ENCODE data around the gene VPS45.

DNA sequence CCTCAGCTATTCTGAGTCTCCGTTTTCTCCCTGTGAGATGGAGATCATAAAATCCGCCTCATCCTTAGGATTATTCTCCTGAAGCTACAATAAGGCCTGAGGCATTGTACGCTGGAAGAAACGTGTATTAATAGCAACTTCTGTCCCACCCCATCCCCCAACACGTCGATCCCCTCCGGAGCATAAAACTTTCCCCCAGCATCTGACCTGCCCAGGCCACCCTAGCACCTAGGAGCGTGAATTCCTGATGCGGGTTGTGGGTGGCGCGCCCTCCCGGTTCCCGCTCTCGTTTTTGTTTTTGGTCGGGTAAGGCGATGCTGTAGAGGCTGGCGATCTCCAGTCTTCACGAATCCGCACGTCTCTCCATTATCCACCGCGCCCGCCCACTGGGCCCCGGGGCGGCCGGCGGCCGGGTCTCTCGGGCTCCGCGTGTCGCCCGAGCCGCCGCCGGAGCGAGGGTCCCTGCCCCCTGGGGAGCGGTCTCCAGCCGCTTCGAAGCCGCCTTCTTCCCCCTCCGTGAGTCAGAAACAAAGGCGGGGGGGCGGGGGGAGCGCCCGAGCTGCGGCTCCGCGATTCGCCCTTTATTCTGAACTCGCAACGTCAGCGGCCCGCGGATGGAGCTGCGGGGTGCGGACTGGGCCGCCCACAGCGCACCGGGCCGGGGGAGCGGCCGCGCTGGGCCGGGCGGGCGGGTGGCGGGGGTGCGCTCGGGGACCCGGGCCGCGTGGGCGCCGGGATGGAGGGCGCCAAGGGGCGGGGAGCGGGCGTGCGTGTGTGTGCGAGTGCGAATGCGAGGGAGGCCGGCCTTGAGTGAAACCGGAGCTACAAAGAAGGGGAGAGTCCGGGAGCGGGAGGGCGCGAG is 81.9 kb downstream of the VPS45 start, which contains the start of gene PLEKHO1:
- TF ChIP-seq, protein P1, sequence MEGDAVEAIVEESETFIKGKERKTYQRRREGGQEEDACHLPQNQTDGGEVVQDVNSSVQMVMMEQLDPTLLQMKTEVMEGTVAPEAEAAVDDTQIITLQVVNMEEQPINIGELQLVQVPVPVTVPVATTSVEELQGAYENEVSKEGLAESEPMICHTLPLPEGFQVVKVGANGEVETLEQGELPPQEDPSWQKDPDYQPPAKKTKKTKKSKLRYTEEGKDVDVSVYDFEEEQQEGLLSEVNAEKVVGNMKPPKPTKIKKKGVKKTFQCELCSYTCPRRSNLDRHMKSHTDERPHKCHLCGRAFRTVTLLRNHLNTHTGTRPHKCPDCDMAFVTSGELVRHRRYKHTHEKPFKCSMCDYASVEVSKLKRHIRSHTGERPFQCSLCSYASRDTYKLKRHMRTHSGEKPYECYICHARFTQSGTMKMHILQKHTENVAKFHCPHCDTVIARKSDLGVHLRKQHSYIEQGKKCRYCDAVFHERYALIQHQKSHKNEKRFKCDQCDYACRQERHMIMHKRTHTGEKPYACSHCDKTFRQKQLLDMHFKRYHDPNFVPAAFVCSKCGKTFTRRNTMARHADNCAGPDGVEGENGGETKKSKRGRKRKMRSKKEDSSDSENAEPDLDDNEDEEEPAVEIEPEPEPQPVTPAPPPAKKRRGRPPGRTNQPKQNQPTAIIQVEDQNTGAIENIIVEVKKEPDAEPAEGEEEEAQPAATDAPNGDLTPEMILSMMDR (IDR thresholded peaks at IDR 0.05; ENCODE audit: insufficient read depth, low read length), result no peak
- no peak for TF ChIP-seq POLR2AphosphoS5 (IDR thresholded peaks at IDR 0.05; ENCODE audit: low read depth)
